Measurements from ENCODE around the gene CD34. TPM values are rescaled to one million over a fixed set of nuclear protein-coding genes. Genes with fewer than 3 reads are reported as not detected.

CD34 gene
- total and polyA plus RNA-seq, 2 donors, result 6.4 to 14.5 TPM

- Histone ChIP-seq H3K27me3 (ENCODE audit: control insufficient read depth in 2 of 2, insufficient read depth in 1 of 2, low read length in 1 of 2) (no peaks in the 10 kb centered on the region), H3K4me1 (ENCODE audit: control insufficient read depth in 2 of 2, insufficient read depth in 2 of 2, low read length in 2 of 2) (peaks cover 20 to 31% of the 10 kb centered on the region in 2 donors), H3K9me3 (ENCODE audit: control insufficient read depth in 2 of 2, insufficient read depth in 1 of 2, low read length in 1 of 2) (no peaks in the 10 kb centered on the region), H3K27ac (ENCODE audit: low read depth in 1 of 2, low read length in 1 of 2) (no peak overlapping the region), H3K4me3 (ENCODE audit: low read length in 2 of 2) (no peak overlapping the region), H3K36me3 (ENCODE audit: control insufficient read depth in 2 of 2, insufficient read depth in 2 of 2, low read length in 1 of 2) (peaks cover 46 to 76% of the 10 kb centered on the region in 2 donors)
- WGBS, result 94% methylated on average over 2 of the region's 2 CpGs
- no peak for DNase-seq (ENCODE audit: low read depth in 6 of 9, low spot score in 9 of 9)
Measured at GRCh38 chr1:207840380-207840779, 70.5 kb downstream of the CD34 start.

DNA sequence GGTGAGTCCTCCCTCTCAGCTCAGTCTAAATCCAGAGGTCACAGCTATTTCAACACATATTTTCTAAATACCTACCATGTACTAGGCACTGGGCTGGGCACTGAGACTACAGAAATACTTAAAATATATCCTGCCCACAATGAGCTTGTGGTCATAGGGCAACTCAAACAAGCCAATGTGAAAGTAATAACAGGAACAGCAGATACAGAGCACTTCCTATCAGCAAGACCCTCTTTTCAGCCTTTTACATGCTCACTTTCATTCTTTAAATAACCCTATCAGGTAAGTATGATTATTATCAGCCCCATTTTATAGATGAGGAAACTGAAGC, 71.9 kb downstream of the CD34 start:
- H3K4me1 ChIP-seq (ENCODE audit: control insufficient read depth in 2 of 2, insufficient read depth in 2 of 2, low read length in 2 of 2), result peaks cover 20 to 27% of the 10 kb centered on the region in 2 donors
- no peaks in the 10 kb centered on the region for H3K9me3 ChIP-seq (ENCODE audit: control insufficient read depth in 2 of 2, insufficient read depth in 1 of 2, low read length in 1 of 2)
- no peak for DNase-seq (ENCODE audit: low read depth in 6 of 9, low spot score in 9 of 9)
- peaks cover 42 to 74% of the 10 kb centered on the region in 2 donors for H3K36me3 ChIP-seq (ENCODE audit: control insufficient read depth in 2 of 2, insufficient read depth in 2 of 2, low read length in 1 of 2)
- no peak overlapping the region for H3K27ac ChIP-seq (ENCODE audit: low read depth in 1 of 2, low read length in 1 of 2)
- H3K27me3 ChIP-seq (ENCODE audit: control insufficient read depth in 2 of 2, insufficient read depth in 1 of 2, low read length in 1 of 2), result no peaks in the 10 kb centered on the region
- no peak overlapping the region for H3K4me3 ChIP-seq (ENCODE audit: low read length in 2 of 2)

- Histone ChIP-seq H3K4me1 (ENCODE audit: control insufficient read depth in 2 of 2, insufficient read depth in 2 of 2, low read length in 2 of 2) (peaks cover 26 to 30% of the 10 kb centered on the region in 2 donors), H3K27ac (ENCODE audit: low read depth in 1 of 2, low read length in 1 of 2) (no peak overlapping the region), H3K36me3 (ENCODE audit: control insufficient read depth in 2 of 2, insufficient read depth in 2 of 2, low read length in 1 of 2) (peaks cover 38 to 73% of the 10 kb centered on the region in 2 donors), H3K27me3 (ENCODE audit: control insufficient read depth in 2 of 2, insufficient read depth in 1 of 2, low read length in 1 of 2) (no peaks in the 10 kb centered on the region), H3K4me3 (ENCODE audit: low read length in 2 of 2) (no peak overlapping the region), H3K9me3 (ENCODE audit: control insufficient read depth in 2 of 2, insufficient read depth in 1 of 2, low read length in 1 of 2) (no peaks in the 10 kb centered on the region)
- DNase-seq (ENCODE audit: low read depth in 6 of 9, low spot score in 9 of 9), result no peak
- WGBS, result 91% methylated on average over 15 of the region's 15 CpGs
Measured at GRCh38 chr1:207838156-207839082, 72.5 kb downstream of the CD34 start.

DNA sequence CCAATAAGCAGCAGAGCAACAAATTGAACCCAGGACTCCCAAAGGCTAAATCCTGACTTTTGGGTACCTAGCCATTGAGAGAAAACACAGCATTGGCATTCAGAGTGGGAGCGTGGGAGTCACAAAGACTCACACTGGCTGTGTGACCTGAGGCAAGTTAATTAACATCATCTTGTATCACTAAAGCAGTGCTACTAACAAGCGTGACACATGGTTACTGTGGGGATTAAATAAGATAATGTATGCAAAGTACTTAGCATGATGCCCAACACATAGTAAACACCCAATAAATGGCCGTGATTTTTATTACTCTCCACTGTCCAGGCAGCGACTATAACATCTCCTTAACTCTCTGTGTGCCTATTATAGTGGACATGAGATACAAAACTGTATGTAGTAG, 73.3 kb downstream of the CD34 start:
- no peaks in the 10 kb centered on the region for H3K9me3 ChIP-seq (ENCODE audit: control insufficient read depth in 2 of 2, insufficient read depth in 1 of 2, low read length in 1 of 2)
- no peaks in the 10 kb centered on the region for H3K27me3 ChIP-seq (ENCODE audit: control insufficient read depth in 2 of 2, insufficient read depth in 1 of 2, low read length in 1 of 2)
- WGBS, result 98% methylated on average over 4 of the region's 4 CpGs
- no peak for DNase-seq (ENCODE audit: low read depth in 6 of 9, low spot score in 9 of 9)
- no peak overlapping the region for H3K4me3 ChIP-seq (ENCODE audit: low read length in 2 of 2)
- peaks cover 31 to 37% of the 10 kb centered on the region in 2 donors for H3K4me1 ChIP-seq (ENCODE audit: control insufficient read depth in 2 of 2, insufficient read depth in 2 of 2, low read length in 2 of 2)
- H3K27ac ChIP-seq (ENCODE audit: low read depth in 1 of 2, low read length in 1 of 2), result no peak overlapping the region
- H3K36me3 ChIP-seq (ENCODE audit: control insufficient read depth in 2 of 2, insufficient read depth in 2 of 2, low read length in 1 of 2), result peaks cover 34 to 67% of the 10 kb centered on the region in 2 donors

DNA sequence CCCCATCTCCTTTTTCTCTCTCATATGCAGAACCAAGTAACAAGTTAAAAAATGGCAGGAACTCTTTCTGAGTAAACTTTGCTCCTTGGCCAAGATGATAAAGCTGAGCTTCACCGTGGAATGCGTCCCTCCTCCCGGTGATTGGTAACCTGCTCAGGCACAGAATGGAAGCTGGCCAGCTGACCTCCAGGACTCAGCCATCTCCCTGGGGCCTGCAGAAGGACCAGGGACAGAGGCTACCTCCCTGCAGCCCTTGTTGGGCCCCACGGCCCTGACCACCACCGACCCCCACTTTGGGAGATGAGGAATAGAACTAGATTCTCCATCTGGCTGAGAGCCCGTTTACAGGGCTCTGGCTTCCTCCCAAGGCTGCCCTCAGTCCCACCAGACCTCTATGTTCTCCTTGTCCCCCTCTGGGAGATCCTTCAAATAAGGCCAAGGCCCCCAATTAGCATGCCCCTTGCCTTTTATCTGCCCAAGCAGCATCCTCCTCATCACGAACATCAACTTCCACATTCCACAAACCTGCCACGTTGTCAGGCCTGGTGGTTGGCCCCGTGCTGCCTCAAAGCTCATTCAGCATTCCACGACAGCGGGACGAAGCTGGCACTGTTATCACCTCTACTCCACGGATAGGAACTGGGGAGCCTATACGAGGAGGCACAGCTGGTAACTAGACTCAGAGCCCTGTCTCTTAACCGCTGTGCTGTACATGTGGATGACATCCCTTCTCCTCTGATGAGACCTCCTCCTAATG, 74.2 kb downstream of the CD34 start:
- no peak overlapping the region for H3K4me3 ChIP-seq (ENCODE audit: low read length in 2 of 2)
- DNase-seq (ENCODE audit: low read depth in 6 of 9, low spot score in 9 of 9), result no peak
- H3K36me3 ChIP-seq (ENCODE audit: control insufficient read depth in 2 of 2, insufficient read depth in 2 of 2, low read length in 1 of 2), result peaks cover 35 to 66% of the 10 kb centered on the region in 2 donors
- H3K9me3 ChIP-seq (ENCODE audit: control insufficient read depth in 2 of 2, insufficient read depth in 1 of 2, low read length in 1 of 2), result no peaks in the 10 kb centered on the region
- WGBS, result 87% methylated on average over 15 of the region's 15 CpGs
- H3K27me3 ChIP-seq (ENCODE audit: control insufficient read depth in 2 of 2, insufficient read depth in 1 of 2, low read length in 1 of 2), result no peaks in the 10 kb centered on the region
- no peak overlapping the region for H3K27ac ChIP-seq (ENCODE audit: low read depth in 1 of 2, low read length in 1 of 2)
- peaks cover 38 to 39% of the 10 kb centered on the region in 2 donors for H3K4me1 ChIP-seq (ENCODE audit: control insufficient read depth in 2 of 2, insufficient read depth in 2 of 2, low read length in 2 of 2)

DNA sequence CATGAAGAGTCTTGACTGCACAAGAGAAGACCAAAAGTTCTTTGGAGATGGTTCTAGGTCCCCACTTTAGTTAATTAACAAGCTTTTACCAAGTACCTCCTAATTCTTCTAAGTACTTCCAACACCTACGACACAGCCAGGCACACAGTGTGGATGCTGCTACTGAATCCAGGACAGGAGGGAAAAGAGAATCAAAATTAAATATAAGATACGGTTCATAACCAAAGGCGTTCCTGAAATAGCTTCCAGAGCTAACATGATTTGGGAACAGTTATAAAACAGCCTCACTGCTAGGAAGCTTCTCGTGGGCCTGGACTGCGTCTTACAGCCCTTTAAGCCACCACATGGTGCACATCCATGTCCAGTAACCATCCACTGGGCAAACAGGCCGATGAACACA, 75.0 kb downstream of the CD34 start:
- H3K9me3 ChIP-seq (ENCODE audit: control insufficient read depth in 2 of 2, insufficient read depth in 1 of 2, low read length in 1 of 2), result no peaks in the 10 kb centered on the region
- H3K27me3 ChIP-seq (ENCODE audit: control insufficient read depth in 2 of 2, insufficient read depth in 1 of 2, low read length in 1 of 2), result no peaks in the 10 kb centered on the region
- no peak overlapping the region for H3K27ac ChIP-seq (ENCODE audit: low read depth in 1 of 2, low read length in 1 of 2)
- peaks cover 42 to 45% of the 10 kb centered on the region in 2 donors for H3K4me1 ChIP-seq (ENCODE audit: control insufficient read depth in 2 of 2, insufficient read depth in 2 of 2, low read length in 2 of 2)
- DNase-seq (ENCODE audit: low read depth in 6 of 9, low spot score in 9 of 9), result no peak
- 98% methylated on average over 6 of the region's 6 CpGs for WGBS
- peaks cover 39 to 66% of the 10 kb centered on the region in 2 donors for H3K36me3 ChIP-seq (ENCODE audit: control insufficient read depth in 2 of 2, insufficient read depth in 2 of 2, low read length in 1 of 2)
- no peak overlapping the region for H3K4me3 ChIP-seq (ENCODE audit: low read length in 2 of 2)

DNA sequence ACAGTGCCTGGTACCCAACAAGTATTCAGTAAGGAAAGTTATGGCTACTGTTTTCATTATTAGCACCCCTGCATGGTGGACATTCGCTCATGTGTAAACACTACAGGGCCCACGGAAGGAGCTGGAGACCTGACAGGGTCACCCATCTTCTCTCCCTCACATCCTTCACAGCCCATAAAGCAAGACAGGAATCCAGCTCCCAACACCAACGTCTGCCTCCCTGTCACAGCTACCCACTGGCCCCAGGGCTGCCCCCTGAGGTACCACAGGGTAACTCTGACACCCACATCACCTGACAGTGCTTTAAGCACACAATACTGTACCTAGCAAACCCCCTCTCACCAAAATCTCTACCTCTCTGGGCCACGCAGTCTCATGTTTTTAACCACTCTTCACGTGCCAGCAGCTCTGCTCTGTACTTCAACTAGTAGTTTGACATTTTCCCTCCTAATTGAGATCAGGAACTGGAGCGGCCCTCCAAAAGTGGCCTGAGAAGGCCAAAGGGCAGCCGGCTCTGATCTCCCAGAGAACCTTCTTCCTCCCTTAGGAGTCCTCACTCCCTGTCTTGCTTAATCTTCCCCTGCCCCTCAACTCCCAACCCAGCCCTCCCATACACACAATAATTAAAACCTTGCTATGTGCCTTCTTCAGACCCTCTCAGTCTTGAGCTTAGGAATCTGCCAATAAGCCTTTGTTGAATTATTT, 76.8 kb downstream of the CD34 start:
- Histone ChIP-seq H3K4me3 (ENCODE audit: low read length in 2 of 2) (no peak overlapping the region), H3K9me3 (ENCODE audit: control insufficient read depth in 2 of 2, insufficient read depth in 1 of 2, low read length in 1 of 2) (no peaks in the 10 kb centered on the region), H3K27ac (ENCODE audit: low read depth in 1 of 2, low read length in 1 of 2) (no peak overlapping the region), H3K4me1 (ENCODE audit: control insufficient read depth in 2 of 2, insufficient read depth in 2 of 2, low read length in 2 of 2) (peaks cover 42 to 50% of the 10 kb centered on the region in 2 donors), H3K36me3 (ENCODE audit: control insufficient read depth in 2 of 2, insufficient read depth in 2 of 2, low read length in 1 of 2) (peaks cover 34 to 55% of the 10 kb centered on the region in 2 donors), H3K27me3 (ENCODE audit: control insufficient read depth in 2 of 2, insufficient read depth in 1 of 2, low read length in 1 of 2) (no peaks in the 10 kb centered on the region)
- DNase-seq (ENCODE audit: low read depth in 6 of 9, low spot score in 9 of 9), result no peak
- WGBS, result 91% methylated on average over 7 of the region's 7 CpGs

- no peak for DNase-seq (ENCODE audit: low read depth in 6 of 9, low spot score in 9 of 9)
- Histone ChIP-seq H3K4me3 (ENCODE audit: low read length in 2 of 2) (no peak overlapping the region), H3K4me1 (ENCODE audit: control insufficient read depth in 2 of 2, insufficient read depth in 2 of 2, low read length in 2 of 2) (peaks cover 42 to 53% of the 10 kb centered on the region in 2 donors), H3K36me3 (ENCODE audit: control insufficient read depth in 2 of 2, insufficient read depth in 2 of 2, low read length in 1 of 2) (peaks cover 34 to 51% of the 10 kb centered on the region in 2 donors), H3K27me3 (ENCODE audit: control insufficient read depth in 2 of 2, insufficient read depth in 1 of 2, low read length in 1 of 2) (no peaks in the 10 kb centered on the region), H3K9me3 (ENCODE audit: control insufficient read depth in 2 of 2, insufficient read depth in 1 of 2, low read length in 1 of 2) (no peaks in the 10 kb centered on the region), H3K27ac (ENCODE audit: low read depth in 1 of 2, low read length in 1 of 2) (no peak overlapping the region)
- 63% methylated on average over 6 of the region's 6 CpGs for WGBS
Measured at GRCh38 chr1:207833381-207833780, 77.5 kb downstream of the CD34 start.
